ENCODE results near the gene FGD5.

Gene FGD5

DNA sequence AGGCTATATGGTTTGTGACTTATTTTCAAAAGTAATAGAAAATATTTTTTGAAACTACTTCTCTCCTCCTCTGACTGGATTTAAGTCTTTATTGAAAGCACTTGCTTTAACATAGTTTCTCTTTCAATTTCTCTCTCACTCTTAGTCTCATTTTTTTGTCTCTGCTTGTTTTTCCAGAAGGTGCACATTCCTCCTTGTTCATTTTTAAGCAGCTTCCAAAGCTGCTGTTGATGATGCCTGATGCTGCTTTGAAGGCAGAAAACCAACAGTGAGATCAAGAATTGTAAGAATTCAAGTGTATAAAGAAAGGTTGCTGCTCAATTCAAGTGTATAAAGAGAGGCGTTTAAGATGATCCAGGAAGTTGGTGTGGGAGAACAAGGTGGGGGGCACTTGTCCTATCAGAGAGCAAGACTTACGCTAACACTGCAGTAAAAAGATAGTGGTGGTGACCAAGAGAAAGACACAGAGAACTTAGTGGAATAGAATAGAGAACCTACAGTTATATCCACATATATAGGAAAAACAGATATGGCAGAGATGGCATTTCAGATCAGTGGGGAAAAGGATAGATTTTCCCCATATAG lies 140.7 kb downstream of the FGD5 start:
- DNase-seq (ENCODE audit: low read depth in 2 of 3, low spot score in 2 of 3) = no peak

DNA sequence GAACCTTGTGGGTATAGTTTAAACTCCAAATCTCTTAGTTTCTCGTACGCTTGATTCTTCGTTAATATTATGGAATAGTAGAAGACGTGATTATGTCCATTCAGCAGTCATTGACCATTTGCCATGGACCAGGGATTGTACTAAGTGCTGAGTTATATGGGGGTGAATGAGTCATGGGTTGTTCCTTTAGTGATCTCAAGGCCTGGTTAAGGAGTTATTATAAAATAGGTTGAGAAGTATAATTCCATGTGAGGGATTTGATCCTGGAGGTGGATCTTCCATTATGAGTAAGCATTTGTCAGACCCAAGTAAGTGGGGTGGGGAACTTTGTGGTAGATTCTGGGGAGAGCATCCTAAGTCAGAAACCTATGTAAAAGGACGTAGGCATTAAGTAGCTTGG lies 144.0 kb downstream of the FGD5 start:
- DNase-seq (ENCODE audit: low read depth in 2 of 3, low spot score in 2 of 3) = no peak

DNA sequence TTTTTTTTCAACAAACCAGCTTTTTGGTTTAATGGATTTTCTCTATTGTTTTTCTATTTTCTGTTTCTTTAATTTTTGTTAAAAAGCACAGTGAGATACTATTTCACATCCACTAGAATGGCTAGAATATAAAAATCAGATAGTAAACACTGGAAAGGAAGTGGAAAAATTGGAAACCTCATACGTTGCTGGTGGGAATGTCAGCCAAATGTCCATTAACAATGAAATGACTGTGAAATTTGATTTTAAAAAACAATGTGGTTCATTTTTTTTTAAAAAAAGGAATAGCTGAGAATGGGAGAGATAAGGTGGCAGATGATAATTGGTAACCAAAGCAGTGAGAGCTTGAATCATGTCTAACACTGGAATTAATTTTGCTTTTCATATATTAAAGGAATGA lies 148.5 kb downstream of the FGD5 start:
- DNase-seq (ENCODE audit: low read depth in 2 of 3, low spot score in 2 of 3) = no peak

DNA sequence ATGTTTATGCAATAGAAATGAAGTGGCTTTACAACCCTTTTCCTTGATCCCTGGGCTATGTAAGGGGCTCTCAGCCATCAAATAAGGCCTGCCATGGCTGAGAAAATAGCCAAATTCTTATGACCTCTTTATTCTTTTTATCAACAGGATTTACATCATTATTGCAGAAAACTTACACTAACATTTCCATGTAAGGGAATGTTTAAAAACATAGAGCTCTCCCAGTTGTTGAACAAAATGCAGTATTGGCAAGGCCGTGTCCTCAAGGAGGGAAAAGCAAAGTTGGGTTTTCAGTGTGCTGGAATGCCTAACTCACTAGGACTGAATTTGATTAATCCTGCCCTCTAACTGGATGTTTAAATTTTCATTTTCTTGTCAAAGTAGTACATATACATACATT lies 150.9 kb downstream of the FGD5 start:
- no peak for DNase-seq (ENCODE audit: low read depth in 2 of 3, low spot score in 2 of 3)

DNA sequence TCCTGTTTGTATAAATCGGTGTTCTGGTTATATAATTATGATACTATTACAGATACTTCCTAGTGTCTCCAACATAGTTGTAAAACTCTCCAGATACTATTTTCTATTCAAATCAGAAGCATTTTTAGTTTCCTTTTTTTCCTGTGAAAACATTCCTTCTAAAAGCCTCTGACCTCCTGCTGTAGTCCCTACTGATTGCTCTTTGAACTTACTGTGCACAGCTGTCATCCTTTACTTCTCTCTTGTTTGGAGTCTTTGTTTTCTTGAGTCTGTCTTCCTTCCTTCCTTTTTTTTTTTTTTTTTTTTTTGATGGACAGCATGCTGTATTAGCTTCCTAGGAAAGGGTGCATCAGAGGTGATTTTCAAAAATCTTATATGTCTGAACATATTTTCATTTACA lies 157.6 kb downstream of the FGD5 start:
- no peak for DNase-seq (ENCODE audit: low read depth in 2 of 3, low spot score in 2 of 3)

DNA sequence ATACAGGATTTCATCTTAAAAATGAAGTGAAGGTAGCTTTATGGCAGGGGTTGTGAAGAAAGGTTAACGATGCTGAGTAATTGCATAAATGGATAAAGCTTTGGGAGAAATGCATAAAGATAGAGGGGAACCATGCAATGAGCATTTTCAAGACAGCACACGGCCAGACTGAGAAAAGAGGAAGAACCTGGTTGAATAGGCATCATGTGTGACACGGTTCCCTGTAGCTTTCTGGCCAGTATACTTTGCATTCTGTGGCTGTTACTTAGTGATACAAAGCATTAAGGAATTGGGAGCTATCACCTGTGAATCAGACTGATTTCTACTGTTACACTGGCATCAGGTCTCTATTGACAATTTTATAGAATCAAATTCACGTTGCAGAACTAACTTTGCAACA lies 161.9 kb downstream of the FGD5 start:
- no peak for DNase-seq (ENCODE audit: low read depth in 2 of 3, low spot score in 2 of 3)

All from activated CD8-positive, alpha-beta memory T cell treated with anti-CD3 and anti-CD28 coated beads for 48 hours (primary cell).